HG02884 (cell line): ENCODE results near the gene OR6K3.
"Not testable (repeated sequence)": the region's sequence is repeated elsewhere in the genome, so short reads cannot be mapped to it uniquely, and the experiment has no call there.

Experiments used
- ATAC-seq: cut with Tn5 transposase; IDR thresholded peaks from one replicate; pipeline ENCODE4 v1.9.1; 2021; ENCODE audit warnings: mild to moderate bottlenecking, moderate library complexity; ENCODE audit not compliant: unreplicated experiment

OR6K3 gene, protein sequence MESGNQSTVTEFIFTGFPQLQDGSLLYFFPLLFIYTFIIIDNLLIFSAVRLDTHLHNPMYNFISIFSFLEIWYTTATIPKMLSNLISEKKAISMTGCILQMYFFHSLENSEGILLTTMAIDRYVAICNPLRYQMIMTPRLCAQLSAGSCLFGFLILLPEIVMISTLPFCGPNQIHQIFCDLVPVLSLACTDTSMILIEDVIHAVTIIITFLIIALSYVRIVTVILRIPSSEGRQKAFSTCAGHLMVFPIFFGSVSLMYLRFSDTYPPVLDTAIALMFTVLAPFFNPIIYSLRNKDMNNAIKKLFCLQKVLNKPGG

DNA sequence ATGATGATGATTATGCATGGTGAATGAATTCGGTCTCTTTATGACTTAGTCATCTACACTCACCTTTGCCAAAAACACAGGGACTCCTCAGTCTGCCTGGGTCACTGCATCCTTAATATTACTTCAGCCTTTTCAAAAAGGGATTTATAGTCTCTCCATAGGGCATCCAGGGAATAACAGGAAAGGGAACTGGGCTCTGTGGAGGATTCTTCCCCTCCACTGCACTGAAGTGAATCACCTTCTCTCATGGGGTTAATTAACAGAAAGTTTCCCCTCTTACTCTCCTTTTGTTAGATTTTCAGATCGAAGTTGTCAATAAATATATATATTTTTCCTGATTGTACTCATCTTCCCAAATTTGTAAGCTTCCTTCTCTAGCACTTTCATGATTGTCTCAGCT, at the start of gene OR6K3:
Gene OR6K3, minus strand, starts transcription at position 101 of the 400 bp plus-strand sequence. CDS start 2,605 bp downstream, outside the sequence.
- no peak for ATAC-seq

DNA sequence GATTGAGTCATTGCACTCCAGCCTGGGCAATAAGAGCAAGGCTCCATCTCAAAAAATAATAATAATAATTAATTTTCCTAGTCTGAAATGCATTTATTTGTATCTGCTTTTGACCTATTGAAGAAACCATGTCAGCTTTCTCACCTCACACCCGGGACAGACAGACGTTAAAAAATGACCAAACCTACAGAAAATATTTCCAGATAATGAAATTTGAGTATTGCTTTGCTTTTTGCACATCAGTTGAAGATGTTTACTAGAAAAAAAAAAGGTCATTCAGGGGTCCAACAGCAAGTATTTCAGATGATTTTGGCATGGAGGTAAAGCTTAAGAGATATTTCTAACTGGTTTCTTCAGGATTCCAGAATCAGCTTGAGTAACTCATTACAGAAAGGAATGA, 33.9 kb upstream of the OR6K3 start, which contains the start of gene OR6K6:
Gene OR6K6, plus strand, starts transcription at position 301 of the 400 bp plus-strand sequence. CDS start 168 bp downstream, outside the sequence.
- ATAC-seq: no peak

DNA sequence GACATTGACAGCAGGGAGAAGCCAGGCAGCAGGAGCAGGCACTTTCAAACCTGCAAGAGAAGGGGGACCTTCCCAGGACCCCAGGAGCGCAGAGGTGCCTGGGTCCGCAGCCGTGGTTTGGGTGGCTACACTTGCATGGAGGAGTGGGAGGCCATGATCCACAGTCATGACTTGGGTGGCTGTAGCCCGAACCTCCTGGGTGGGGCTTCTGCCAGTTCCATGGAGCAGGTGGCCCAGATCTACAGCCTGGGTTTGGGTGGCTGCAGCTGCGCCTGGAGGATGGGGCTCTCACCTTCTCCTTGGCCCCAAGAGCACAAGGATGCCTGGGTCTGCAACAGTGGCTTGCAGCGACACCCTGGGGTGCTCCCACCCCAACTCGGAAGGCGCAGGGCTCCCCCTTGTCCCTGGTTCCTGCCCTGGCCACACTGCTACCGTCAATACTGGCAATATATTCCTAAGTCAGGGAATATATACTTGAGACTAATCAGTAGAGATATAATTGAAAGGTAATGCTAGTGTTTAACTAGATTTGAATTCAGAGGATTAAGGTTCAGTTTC, 31.7 kb upstream of the OR6K3 start:
- ATAC-seq: no peak

DNA sequence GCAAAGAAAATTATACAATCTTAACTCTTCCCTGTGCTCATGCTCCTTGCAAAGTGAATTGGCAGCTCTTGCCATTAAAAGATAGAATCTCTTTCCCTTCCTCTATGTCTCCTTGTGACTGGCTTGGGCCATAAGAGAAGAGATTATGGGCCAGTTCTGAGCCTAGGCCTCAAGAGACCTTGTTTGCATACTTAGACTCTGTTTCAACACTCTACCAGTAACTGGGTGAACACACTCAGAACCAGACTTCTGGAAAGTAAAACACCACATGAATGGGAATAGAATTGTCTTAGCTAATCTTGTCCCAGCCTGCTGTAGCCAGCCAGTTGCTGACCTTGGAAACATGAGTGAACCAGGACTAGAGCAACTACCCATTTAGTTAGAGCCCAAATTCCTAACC, 15.3 kb upstream of the OR6K3 start:
- ATAC-seq: no peak

DNA sequence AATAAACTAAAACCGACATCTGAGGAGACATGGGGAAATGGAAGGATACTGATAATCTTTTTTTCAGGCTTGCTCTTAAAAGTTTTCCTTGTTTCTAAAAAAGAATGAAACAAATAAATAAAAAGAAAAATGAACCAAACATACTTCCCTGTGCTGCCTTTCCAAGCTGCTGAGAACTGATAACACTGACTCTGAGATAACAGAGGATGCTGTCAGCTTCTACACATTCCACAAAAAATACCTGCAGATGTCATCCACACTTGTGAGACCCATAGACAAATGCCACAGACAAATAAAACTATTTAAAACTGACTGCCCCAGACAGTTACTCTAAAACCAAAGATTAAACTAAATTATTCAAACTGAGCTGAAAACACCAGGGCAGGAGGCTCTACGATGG, 12.0 kb upstream of the OR6K3 start:
- no peak for ATAC-seq

DNA sequence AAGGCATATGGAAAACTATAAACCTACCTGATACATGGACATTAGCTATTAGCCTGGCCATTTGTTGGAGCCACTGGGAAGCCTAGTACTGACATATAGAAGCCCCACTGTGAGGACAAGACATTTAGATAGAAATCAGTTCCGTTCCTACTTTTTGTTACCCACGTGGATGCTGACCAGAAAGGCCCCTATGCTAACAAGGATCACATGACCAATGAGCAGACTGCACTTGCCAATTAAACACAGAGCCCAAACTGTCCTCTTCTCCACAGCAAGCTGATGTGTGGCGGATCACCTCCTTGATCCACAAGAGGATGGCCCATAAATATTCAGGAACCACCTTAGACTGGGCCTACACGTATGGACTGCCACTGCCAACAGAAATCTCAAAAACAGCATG, 11.2 kb upstream of the OR6K3 start:
- no peak for ATAC-seq

DNA sequence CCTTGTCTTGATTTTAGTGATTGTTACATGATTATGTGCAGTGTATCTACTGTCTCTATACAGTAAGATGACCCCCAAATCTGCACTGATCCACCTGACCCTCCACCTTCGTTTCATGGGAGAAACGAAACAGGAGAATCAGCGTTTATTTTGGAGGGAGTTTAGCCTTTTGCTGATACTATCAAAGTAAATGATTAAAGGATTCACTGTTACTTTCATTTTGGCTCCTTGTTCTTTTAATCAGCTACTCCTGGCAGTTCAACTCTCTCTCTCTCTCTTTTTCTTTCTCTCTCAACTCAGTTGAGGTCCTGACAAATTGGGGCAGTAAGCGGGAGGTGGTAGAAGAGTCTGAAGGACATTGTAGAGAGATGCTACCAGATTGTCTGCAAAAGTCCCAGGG, 9.9 kb upstream of the OR6K3 start:
- no peak for ATAC-seq

DNA sequence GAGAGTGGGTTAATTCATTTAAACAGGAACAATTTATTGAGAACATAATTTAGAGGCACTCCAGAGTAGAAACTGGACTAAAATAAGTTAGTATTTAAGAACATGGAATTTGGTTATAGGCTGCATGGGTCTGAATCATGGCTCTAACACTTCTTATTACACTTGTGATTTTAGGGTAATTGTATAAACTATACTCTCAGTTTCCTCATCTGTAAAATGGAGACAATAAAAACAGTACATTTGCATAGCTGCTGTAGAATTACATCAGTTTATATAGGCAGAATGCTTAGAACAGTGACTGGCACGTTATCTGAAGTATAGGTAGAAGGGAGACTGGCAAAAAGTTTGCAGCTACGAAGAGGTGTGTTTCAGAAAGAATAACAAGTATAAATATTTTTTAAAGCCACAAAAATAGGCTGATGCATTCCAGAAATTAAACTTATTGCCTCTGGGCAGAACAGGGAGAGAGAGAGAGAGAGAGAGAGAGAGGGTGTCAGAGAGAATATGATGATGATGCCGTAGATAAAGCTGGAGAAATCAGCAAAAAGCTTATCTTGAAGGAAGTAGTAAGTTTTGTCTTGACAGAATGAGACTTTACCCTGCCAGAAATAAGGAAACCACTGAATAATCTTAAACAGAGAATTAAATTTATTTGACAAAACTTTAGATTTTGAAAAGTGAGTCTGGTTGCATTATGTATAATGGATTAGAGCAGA, 8.1 kb upstream of the OR6K3 start:
- no peak for ATAC-seq

DNA sequence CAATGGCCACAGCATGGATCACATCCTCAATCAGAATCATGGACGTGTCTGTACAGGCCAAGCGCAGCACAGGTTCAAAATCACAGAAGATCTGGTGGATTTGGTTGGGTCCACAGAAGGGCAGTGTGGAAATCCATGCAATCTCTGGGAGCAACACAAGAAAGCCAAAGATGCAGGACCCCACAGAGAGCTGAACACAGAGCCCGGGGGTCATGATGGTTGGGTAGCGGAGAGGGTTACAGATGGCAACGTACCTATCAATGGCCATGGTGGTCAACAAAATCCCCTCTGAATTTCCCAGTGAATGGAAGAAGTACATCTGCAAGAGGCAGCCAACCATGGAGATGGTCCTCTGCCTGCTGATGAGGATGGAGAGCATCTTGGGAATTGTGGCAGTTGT, 3.9 kb upstream of the OR6K3 start:
- no peak for ATAC-seq

DNA sequence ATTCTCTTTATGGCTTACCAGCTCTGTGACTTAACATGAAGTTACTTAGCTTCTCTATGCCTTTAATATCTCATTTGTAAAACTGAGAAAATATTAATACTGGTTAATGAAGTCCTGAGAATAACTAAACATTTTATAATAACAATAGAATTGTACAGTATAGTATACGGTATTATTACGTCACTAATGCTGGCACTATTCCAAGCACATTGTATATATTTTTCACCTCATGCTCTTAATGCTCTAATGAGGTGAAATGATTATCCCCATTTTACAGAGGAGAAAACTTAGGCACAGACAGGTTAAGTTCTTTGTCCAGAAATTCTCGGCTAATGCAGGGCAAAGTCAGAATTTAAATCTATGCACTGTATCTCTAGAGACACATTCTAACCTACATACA, 856 bp downstream of the OR6K3 start:
- no peak for ATAC-seq

DNA sequence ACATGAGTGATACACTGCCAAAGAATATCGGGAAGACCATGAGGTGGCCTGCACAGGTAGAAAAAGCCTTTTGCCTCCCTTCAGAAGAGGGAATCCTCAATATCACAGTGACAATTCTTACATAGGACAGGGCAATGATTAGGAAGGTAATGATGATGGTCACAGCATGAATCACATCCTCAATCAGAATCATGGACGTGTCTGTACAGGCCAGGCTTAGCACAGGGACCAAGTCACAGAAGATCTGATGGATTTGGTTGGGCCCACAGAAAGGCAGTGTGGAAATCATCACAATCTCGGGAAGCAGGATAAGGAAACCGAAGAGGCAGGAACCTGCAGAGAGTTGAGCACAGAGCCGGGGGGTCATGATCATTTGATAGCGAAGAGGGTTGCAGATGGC, 3.2 kb downstream of the OR6K3 start:
- ATAC-seq: no peak

DNA sequence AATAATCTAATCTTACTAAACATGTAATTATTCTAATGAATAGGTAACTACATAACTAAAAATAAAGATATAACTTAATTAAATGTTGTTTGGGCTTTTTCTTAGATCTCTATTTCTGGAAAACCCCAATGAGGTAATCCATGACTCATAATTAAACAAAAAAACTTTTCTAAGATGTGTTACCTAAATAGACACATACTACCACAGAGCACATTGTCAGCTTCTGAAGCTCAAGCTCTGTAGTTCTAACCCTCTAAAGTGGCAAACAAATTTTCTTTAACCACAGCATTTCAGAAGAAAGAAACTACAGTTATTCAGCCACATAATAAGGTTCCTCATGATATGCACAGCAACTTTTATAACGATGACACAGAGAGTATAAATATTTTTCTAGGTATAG, 4.2 kb downstream of the OR6K3 start:
- ATAC-seq: no peak

DNA sequence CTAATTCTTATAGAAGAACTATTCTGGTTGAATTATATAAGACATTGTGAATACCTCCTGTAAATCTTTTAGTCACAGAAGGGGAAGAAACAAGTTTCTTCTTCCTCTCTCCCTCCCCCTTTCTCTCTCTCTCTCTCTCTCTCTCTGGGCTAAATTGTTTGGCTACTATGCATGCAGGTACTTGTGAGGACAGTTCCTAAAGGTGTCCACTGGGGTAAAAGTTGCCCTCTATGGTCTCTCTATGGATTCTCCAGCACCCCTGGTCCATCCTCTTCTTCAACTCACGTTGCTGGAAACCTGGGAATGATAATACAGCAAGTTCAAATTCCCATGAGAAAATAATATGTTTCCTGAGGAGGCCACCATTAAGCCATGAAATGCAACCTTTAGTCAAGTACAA, 5.8 kb downstream of the OR6K3 start:
- ATAC-seq: no peak

DNA sequence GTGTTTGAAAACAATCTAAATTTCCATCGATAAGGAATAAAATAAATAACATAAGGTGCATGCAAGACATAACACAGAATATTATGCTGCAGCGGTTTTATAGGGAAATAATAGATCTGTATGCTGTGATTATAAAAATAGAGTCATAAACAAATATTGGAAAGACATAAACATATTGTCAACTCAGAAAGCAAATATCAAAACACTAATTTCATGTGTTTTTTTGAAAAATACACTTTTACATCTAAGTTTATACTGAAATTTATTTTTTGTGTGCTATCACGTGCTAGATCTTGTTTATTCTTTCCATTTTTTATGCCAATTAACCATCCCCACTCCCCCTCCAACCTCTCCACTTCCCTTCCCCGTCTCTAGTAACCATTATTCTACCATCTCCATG, 9.4 kb downstream of the OR6K3 start:
- no peak for ATAC-seq

DNA sequence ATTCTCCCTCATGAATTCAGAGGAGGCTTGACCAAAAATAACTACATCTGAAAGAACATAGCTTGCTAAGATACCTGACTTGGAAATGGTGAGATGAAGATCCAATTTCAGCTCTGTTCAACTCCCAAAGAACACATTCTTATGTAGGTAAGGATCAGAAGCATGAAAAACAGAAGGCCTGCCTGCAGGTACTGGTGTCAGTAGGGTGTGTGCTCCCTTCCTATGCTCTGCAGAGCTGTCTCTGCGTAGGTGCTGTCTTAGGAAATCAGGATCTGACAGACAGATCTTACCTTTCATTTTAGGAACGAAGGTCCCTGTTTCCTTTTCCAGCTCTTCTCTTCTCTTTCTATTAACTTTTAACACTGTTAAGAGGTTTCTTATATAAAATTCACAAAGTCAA, 14.4 kb downstream of the OR6K3 start:
- ATAC-seq: no peak

DNA sequence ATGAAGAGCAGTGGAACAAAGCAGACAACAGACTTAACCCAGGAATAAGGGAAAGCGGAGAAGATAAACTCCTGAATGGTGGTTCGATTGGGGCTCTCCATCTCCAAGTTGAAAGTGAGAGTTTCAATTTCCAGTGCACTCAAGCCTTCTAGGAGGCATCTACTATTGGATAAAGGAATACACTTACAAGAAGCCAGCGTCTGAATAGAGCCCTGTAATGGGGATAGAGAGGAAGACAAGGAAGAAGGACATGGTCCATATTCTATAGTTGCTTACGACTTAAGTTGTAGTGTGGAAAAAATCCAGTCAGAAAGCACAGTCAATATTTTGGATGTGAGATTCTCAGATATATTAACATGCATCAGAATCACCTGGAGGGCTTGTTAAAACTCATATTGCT, 20.0 kb downstream of the OR6K3 start, which contains the start of gene OR6K2:
Gene OR6K2, minus strand, starts transcription at position 101 of the 400 bp plus-strand sequence. Its CDS starts 0 bp downstream, at position 101.
- ATAC-seq: no peak

DNA sequence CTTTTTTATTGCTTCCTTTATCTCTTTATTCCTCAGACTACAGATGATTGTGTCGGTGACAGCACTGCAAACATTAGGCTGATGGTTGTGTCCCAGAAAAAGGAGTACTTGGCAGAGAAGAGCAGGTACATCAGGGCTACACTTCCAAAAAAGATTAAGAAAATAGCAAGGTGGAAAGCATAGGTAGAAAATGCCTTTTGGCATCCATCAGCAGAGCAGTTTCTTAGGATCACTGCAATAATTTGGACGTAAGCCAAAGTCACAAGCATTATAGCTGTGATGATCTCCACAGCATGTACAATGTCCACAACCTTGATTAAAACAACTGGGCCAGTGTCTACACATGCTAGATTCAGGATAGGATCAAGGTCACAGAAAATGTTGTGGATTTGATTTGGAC, 25.9 kb downstream of the OR6K3 start:
- no peak for ATAC-seq

DNA sequence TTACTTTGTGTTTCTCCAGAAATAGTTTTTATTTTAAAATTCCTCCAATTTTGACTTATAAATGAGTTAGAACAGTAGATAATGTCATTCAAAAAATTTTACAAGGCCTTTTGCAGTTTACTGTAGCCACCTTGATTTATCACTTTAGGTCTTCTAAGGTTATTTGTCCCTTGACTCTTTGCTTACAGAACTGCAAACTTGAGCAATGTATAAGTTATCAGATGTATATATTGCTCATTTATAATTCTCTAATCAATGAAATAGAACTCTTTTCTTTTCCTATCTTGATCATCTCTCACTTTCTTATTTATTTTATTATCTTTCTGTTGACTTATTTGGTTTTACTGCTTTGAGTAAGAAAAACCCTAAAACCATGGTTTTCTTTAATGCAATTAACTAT, 28.2 kb downstream of the OR6K3 start:
- ATAC-seq: no peak

DNA sequence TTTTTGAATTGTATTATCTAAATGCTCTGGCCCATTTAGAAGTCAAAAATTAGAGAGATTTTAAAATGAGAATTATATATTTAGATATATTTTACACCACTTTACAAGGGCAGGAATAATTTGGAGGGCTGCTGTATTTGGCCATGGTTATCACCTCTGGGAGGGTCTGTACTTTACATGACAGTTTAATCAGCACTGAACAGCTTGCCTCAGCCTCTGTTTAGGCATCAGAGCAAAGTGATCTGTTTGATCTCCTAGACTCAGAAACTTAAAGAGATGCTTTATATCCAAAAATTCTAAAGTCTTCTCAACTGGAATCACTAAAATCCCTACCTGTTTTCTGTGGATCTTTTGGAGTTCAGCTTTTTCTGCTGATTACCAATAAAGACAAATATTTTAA, 28.6 kb downstream of the OR6K3 start:
- no peak for ATAC-seq

DNA sequence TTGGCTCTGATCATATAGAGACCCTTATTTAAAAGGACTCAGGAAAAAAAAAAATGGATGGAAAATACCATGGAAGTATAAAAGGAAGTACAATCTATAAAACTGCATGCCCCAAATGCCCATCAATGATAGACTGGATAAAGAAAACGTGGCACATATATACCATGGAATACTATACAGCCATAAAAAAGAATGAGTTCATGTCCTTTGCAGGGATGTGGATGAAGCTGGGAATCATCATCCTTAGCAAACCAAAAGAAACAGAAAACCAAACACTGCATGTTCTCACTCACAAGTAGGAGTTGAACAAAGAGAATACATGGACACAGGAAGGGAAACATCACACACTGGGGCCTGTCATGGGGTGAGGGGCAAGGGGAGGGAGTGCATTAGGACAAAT, 29.4 kb downstream of the OR6K3 start:
- ATAC-seq: not testable (repeated sequence)

DNA sequence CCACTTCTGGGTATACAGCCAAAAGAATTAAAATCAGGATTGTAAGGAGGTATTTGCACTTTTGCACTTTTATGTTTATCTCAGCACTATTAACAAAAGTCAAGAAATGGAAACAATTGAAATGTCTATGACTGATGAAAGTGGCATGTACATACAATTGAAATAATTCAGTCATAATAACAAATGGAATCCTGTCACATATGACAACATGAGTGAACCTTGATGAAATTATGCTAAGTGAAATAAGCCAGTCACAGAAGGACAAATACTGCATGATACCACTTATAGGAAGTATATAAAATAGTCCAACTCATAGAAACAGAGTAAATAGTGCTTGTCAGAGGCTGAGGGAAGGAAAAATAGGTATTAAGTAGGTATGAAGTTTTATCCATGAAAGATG, 30.6 kb downstream of the OR6K3 start:
- no peak for ATAC-seq

DNA sequence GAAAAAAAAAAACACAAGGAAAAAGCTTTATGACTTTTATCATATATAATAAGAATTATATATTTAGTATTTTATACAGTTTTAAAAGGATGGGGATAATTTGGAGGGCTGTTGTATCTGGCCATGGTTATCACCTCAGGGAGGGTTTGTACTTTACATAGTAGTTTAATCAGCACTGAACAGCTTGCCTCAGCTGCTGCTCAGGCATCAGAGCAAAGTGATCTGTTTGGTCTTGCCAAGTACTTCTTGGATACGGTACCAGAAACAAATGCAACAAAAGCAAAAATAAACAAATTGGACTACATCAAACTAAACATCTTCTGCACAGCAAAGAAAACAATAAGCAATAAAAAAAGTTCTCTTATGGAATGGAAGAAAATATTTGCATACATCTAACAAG, 31.4 kb downstream of the OR6K3 start:
- ATAC-seq: no peak
